Measurements from ENCODE around the gene KAZN.

The KAZN gene

GRCh38 chr1:14612256-14612655 lies 13.8 kb downstream of the KAZN start:
- no peak overlapping the region for H3K4me3 ChIP-seq (ENCODE audit: low read depth, low read length)

- no peak overlapping the region for H3K4me3 ChIP-seq (ENCODE audit: low read depth, low read length)
These were observed 15.4 kb downstream of the KAZN start for GRCh38 chr1:14613926-14614325.

GRCh38 chr1:14614341-14614740 lies 15.9 kb downstream of the KAZN start:
- no peak overlapping the region for H3K4me3 ChIP-seq (ENCODE audit: low read depth, low read length)

GRCh38 chr1:14615549-14616218 lies 17.2 kb downstream of the KAZN start:
- H3K4me3 ChIP-seq (ENCODE audit: low read depth, low read length): no peak overlapping the region

GRCh38 chr1:14616632-14617396 lies 18.3 kb downstream of the KAZN start:
- no peak overlapping the region for H3K4me3 ChIP-seq (ENCODE audit: low read depth, low read length)

GRCh38 chr1:14617791-14618190 lies 19.3 kb downstream of the KAZN start:
- H3K4me3 ChIP-seq (ENCODE audit: low read depth, low read length): no peak overlapping the region

GRCh38 chr1:14620941-14621340 lies 22.5 kb downstream of the KAZN start:
- no peak overlapping the region for H3K4me3 ChIP-seq (ENCODE audit: low read depth, low read length)

- H3K4me3 ChIP-seq (ENCODE audit: low read depth, low read length): no peak overlapping the region
These were observed 24.6 kb downstream of the KAZN start for GRCh38 chr1:14623090-14623489.

- no peak overlapping the region for H3K4me3 ChIP-seq (ENCODE audit: low read depth, low read length)
These were observed 26.5 kb downstream of the KAZN start for GRCh38 chr1:14624941-14625340.

GRCh38 chr1:14625572-14625971 lies 27.1 kb downstream of the KAZN start:
- no peak overlapping the region for H3K4me3 ChIP-seq (ENCODE audit: low read depth, low read length)

- no peak overlapping the region for H3K4me3 ChIP-seq (ENCODE audit: low read depth, low read length)
These were observed 27.5 kb downstream of the KAZN start for GRCh38 chr1:14625996-14626395.

GRCh38 chr1:14626869-14627607 lies 28.6 kb downstream of the KAZN start:
- H3K4me3 ChIP-seq (ENCODE audit: low read depth, low read length): no peak overlapping the region

- H3K4me3 ChIP-seq (ENCODE audit: low read depth, low read length): no peak overlapping the region
These were observed 29.4 kb downstream of the KAZN start for GRCh38 chr1:14627608-14628489.

- H3K4me3 ChIP-seq (ENCODE audit: low read depth, low read length): no peak overlapping the region
These were observed 31.0 kb downstream of the KAZN start for GRCh38 chr1:14629363-14630014.

GRCh38 chr1:14630986-14631385 lies 32.5 kb downstream of the KAZN start:
- H3K4me3 ChIP-seq (ENCODE audit: low read depth, low read length): no peak overlapping the region

GRCh38 chr1:14631421-14631820 lies 32.9 kb downstream of the KAZN start:
- no peak overlapping the region for H3K4me3 ChIP-seq (ENCODE audit: low read depth, low read length)

GRCh38 chr1:14634486-14634885 lies 36.0 kb downstream of the KAZN start:
- H3K4me3 ChIP-seq (ENCODE audit: low read depth, low read length): no peak overlapping the region

GRCh38 chr1:14635421-14635820 lies 36.9 kb downstream of the KAZN start:
- no peak overlapping the region for H3K4me3 ChIP-seq (ENCODE audit: low read depth, low read length)

GRCh38 chr1:14636897-14637632 lies 38.6 kb downstream of the KAZN start:
- no peak overlapping the region for H3K4me3 ChIP-seq (ENCODE audit: low read depth, low read length)
